Measurements from ENCODE around the gene MRPL49. TPM values are rescaled to one million over a fixed set of nuclear protein-coding genes. Genes with fewer than 3 reads are reported as not detected.
A peak's percentile ranks its signal among the peaks of the same experiment; 100 is the strongest.

MRPL49 gene
- total RNA-seq = 43.0 and 63.3 TPM in 2 replicates

GRCh38 chr11:65121865-65122696, at the start of gene MRPL49, which contains the start of gene FAU:
TSS of gene MRPL49 (plus strand) at chr11:65122321. CDS start at chr11:65122347, 26 bp downstream.
TSS of gene FAU (minus strand) at chr11:65122134. CDS start at chr11:65121813, 321 bp downstream.

GRCh38 chr11:65083834-65084597, 38.1 kb upstream of the MRPL49 start, which contains the start of the genes CDCA5 and ZFPL1:
TSS of gene CDCA5 (minus strand) at chr11:65084040. CDS start at chr11:65083978, 62 bp downstream.
TSS of gene ZFPL1 (plus strand) at chr11:65084222. CDS start at chr11:65084699, 477 bp downstream.

DNA sequence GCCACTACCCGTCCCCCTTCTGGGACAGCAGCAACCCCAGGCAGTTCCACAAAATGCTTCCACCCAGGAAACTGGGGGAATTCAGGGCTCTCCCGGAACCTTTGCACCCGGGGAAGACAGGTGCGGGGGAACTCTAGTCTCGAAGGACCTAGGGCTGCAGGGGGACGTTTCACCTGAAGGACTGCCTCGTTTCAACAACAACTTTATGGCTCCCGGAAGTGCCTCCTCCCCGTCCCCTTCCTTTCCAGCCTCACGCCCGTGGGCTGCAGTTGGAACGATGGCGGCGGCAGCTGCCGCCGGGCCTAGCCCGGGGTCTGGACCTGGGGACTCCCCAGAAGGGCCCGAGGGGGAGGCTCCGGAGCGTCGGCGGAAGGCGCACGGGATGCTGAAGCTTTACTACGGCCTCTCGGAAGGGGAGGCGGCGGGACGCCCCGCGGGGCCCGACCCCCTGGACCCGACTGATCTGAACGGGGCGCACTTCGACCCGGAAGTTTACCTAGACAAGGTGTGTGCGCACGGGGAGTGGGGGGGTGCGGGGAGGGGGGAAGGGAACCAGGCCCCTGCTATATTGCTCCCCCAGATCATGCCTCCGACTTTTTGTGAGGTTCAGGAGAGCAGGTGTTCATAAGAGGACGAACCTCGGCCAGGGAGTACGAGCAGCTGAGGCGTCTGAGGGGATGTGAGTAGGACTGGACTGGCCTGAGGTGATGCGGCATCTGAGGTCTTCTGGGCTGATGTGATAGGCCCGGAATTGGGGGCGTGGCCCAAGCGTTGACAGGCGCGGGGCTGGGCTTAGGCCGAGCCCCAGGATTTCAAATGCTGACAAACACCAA, 25.9 kb upstream of the MRPL49 start, which contains the start of gene VPS51:
TSS of gene VPS51 (plus strand) at position 241 of the 833 bp plus-strand sequence. CDS start at position 278, 37 bp downstream.

GRCh38 chr11:65111744-65112545, 10.2 kb upstream of the MRPL49 start, which contains the start of gene TM7SF2:
TSS of gene TM7SF2 (plus strand) at chr11:65111872. CDS start at chr11:65112016, 144 bp downstream.

DNA sequence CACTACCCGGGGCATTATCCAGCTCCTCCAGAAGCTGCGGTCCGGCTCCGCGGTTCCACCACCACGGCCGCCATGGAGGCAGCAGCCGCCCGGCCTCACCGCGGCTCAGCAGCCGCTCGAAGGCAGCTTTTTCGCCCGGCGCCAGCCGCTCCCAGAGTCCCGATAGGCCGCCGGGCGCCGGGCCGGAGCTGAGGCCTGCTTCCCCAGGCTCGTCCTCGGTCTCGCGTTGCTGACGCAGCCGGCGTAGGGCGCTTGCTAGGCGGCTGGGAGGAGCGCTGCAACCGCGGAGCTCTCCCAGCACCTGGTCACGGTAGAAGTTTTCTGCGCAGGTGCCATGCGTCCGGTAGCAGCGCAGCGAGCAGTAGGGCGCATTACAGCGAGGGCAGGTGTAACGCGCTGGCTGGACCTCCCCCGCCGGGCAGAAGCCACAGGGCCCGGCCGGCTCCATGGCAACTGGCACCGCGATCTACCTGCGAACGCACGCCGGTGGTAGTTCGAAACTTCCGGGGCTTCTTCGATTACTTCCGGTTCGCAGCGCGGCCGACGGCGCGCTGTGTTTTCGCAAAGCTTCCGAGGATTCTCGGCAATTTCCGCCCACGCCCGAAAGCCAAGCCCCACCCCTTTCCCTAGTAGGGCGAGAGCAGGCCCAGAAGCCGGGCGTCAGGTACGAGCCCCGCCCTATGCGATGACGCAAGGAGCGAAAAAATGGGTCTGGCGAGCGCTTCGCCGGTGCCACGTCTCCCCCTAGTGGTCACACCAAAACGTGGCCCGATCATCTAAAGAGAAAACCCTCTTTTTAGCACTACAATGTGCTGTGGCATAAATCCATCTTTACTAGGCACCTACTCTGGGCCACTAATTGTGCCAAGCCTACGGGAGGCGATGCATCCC, 4.7 kb upstream of the MRPL49 start, which contains the start of gene ZNHIT2:
TSS of gene ZNHIT2 (minus strand) at position 496 of the 891 bp plus-strand sequence. CDS start at position 448, 48 bp downstream.

DNA sequence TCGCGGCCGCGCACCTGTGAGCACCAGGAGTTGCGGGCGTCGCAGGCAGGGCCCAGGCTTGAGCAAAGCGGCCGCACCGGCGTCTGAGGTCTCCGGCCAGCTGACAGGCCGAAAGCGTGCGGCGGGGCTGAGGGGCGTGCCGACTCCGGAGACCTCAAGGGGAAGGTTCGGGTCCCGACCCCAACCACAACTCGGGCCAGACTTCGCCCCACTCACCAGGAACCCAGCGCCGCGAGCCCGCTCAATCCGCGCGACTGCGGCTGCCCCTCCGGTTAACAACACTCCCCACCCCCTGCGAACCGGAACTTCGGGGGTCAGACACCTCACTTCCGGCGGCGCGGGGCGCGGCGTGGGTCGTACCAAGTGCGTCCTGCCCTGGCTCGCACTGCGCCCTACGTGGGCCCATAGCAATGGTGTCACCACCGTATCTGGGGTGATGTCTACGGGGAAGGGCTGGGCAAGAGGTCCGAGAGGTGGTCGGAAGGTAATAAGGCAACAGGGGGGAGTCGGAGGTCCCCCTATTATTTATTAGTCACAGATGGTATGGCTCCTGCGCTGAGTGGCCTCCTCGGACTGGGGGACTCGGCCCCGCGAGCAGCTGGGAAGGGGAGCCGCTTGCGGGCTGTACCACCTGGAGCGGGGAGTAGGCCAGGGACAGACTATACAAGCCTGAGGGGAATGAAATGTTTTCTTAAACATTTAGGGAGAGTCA, 12.3 kb downstream of the MRPL49 start, which contains the start of gene SYVN1:
TSS of gene SYVN1 (minus strand) at position 280 of the 712 bp plus-strand sequence. CDS start 918 bp downstream, outside the sequence.

GRCh38 chr11:65170058-65170534, 48.0 kb downstream of the MRPL49 start, which contains the start of gene SPDYC:
TSS of gene SPDYC (plus strand) at chr11:65170233. CDS start at chr11:65171358, 1,125 bp downstream.

Small RNA genes within 50 kb of the gene (small RNA-seq; reads per million reads assigned to genes)
- not detected for gene HIGD1AP10
- gene PDCL2P2 = not detected
- gene RNU2-23P = 6.0 reads per million, percentile 85 among the genes with 10 or more reads in this experiment

Other genes with a start within 250 kb of the MRPL49 start
- 91.8 and 98.6 TPM in 2 replicates for gene EHD1, start 243.7 kb upstream of the MRPL49 start, total RNA-seq
- 13.0 and 19.8 TPM in 2 replicates for gene ATG2A, start 205.1 kb upstream of the MRPL49 start, total RNA-seq
- gene PPP2R5B, start 197.6 kb upstream of the MRPL49 start, total RNA-seq = 10.0 and 10.1 TPM in 2 replicates
- not detected in 2 replicates for gene GPHA2, start 186.4 kb upstream of the MRPL49 start, total RNA-seq
- gene MAJIN, start 150.2 kb upstream of the MRPL49 start, total RNA-seq = not detected in 2 replicates
- 0.53 and 2.0 TPM in 2 replicates for gene BATF2, start 125.3 kb upstream of the MRPL49 start, total RNA-seq
- gene ARL2, start 108.2 kb upstream of the MRPL49 start, total RNA-seq = 58.4 and 65.9 TPM in 2 replicates
- gene SNX15, start 94.9 kb upstream of the MRPL49 start, total RNA-seq = 7.6 and 11.6 TPM in 2 replicates
- gene SAC3D1, start 81.1 kb upstream of the MRPL49 start, total RNA-seq = 12.1 and 14.5 TPM in 2 replicates
- 4.4 and 5.2 TPM in 2 replicates for gene NAALADL1, start 63.8 kb upstream of the MRPL49 start, total RNA-seq
- gene CDCA5, start 38.3 kb upstream of the MRPL49 start, total RNA-seq = 18.0 and 28.6 TPM in 2 replicates
- gene ZFPL1, start 38.1 kb upstream of the MRPL49 start, total RNA-seq = 27.4 and 28.2 TPM in 2 replicates
- gene VPS51, start 26.1 kb upstream of the MRPL49 start, total RNA-seq = 127 and 225 TPM in 2 replicates
- 15.0 and 20.9 TPM in 2 replicates for gene TM7SF2, start 10.4 kb upstream of the MRPL49 start, total RNA-seq
- gene ZNHIT2, start 4.6 kb upstream of the MRPL49 start, total RNA-seq = 10.3 and 10.5 TPM in 2 replicates
- 269 and 352 TPM in 2 replicates for gene FAU, start 187 bp upstream of the MRPL49 start, total RNA-seq
- 7.4 and 12.1 TPM in 2 replicates for gene SYVN1, start 12.2 kb downstream of the MRPL49 start, total RNA-seq
- gene SPDYC, start 47.9 kb downstream of the MRPL49 start, total RNA-seq = not detected in 2 replicates
- gene CAPN1, start 59.6 kb downstream of the MRPL49 start, total RNA-seq = 155 and 234 TPM in 2 replicates
- 15.3 and 23.9 TPM in 2 replicates for gene POLA2, start 139.6 kb downstream of the MRPL49 start, total RNA-seq
- 19.5 and 28.3 TPM in 2 replicates for gene CDC42EP2, start 192.5 kb downstream of the MRPL49 start, total RNA-seq
- gene DPF2, start 211.5 kb downstream of the MRPL49 start, total RNA-seq = 45.1 and 49.1 TPM in 2 replicates
- gene TIGD3, start 232.4 kb downstream of the MRPL49 start, total RNA-seq = 0.13 and 0.14 TPM in 2 replicates